Fibroblast of lung (primary cell): ENCODE measurements around the gene BRD8.

Experiments used
- EZH2 ChIP-seq: IDR thresholded peaks from 2 replicates; pipeline ENCODE4 v1.5.1; 2012; ENCODE audit warnings: low read length, control low read depth, mild to moderate bottlenecking; ENCODE audit errors: missing control alignments
- TF ChIP-seq, protein P1 (sequence below), 2 donors: IDR thresholded peaks in 1 of 2; conservative IDR thresholded peaks in 1 of 2; 1 replicate in 1 of 2; 2 replicates in 1 of 2; pipeline ENCODE4 v1.5.1; 2011 to 2012; ENCODE audit warnings: low read length in 2 of 2, control low read depth in 1 of 2, inconsistent platforms in 1 of 2, low read depth in 1 of 2, mild to moderate bottlenecking in 1 of 2

DNA sequence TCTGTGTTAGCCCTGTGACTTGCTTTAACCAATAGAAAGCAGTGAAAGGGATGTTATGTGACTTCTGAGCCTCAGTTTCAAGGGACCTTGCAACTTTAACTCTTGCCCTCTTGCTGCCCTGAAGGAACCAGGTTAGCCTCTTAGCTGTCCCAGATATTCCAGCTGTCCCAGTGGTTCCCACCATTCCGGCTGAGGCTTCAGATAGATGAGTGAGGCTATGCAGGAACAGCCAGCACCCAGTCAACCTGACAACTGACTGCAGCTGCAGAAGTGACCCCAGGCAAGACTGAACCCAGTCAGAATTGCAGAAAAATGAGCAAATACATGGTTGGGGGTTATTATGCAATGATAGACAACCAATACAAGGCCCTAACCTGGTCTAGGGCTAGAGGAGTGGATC lies 45.1 kb upstream of the BRD8 start:
- TF ChIP-seq EZH2 = no peak
- TF ChIP-seq, protein P1, sequence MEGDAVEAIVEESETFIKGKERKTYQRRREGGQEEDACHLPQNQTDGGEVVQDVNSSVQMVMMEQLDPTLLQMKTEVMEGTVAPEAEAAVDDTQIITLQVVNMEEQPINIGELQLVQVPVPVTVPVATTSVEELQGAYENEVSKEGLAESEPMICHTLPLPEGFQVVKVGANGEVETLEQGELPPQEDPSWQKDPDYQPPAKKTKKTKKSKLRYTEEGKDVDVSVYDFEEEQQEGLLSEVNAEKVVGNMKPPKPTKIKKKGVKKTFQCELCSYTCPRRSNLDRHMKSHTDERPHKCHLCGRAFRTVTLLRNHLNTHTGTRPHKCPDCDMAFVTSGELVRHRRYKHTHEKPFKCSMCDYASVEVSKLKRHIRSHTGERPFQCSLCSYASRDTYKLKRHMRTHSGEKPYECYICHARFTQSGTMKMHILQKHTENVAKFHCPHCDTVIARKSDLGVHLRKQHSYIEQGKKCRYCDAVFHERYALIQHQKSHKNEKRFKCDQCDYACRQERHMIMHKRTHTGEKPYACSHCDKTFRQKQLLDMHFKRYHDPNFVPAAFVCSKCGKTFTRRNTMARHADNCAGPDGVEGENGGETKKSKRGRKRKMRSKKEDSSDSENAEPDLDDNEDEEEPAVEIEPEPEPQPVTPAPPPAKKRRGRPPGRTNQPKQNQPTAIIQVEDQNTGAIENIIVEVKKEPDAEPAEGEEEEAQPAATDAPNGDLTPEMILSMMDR (conservative IDR thresholded peaks at IDR 0.05 in 1 of 2, IDR thresholded peaks at IDR 0.05 in 1 of 2; ENCODE audit: low read depth in 1 of 2, low read length in 2 of 2) = no peak
